GM10248 (cell line): ENCODE measurements around the gene CMIP.

Experiments used
- CTCF ChIA-PET: fragments of 300-600 bp; sonication (Branson Sonifier 250); formaldehyde crosslinking; extraction: SDS; loops from one replicate; lab custom pipeline; 2021; ENCODE audit warnings: antibody characterized with exemption; lab: Yijun Ruan, JAX
- POLR2A ChIA-PET: fragments of 350-650 bp; sonication (Branson Sonifier 250); formaldehyde crosslinking; extraction: SDS; loops from one replicate; lab custom pipeline; 2020; ENCODE audit warnings: antibody characterized with exemption; lab: Yijun Ruan, JAX
- DNase-seq: peaks from one replicate; pipeline ENCODE4 v3.0.0; 2012; ENCODE audit errors: extremely low spot score
- TF ChIP-seq, protein P1 (sequence below): IDR thresholded peaks from 2 replicates; pipeline ENCODE4 v1.5.1; 2012; ENCODE audit warnings: mild to moderate bottlenecking, low read depth; ENCODE audit errors: extremely low read depth, missing control alignments, control extremely low read depth

CMIP gene

DNA sequence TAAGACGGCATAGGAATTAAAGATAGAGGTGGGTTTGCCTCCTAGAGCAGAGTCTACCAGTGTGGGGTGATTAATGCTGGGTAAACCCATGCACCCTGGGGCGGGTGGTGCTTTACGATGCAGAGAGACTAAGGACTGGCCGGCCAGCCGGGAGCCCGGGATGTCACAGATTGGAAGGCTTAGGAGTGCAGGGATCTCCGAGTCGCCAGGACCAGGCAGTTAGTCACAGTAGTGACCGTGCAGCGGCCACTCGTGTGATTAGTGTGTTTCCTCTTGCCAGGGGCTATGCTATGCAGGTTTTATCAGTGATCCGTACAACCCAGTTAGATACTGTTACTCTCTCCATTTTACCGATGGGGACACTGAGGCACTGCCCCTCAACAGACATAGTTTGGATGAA is 10.4 kb downstream of the CMIP start:
- POLR2A ChIA-PET, result no interaction called here
- TF ChIP-seq, protein P1, sequence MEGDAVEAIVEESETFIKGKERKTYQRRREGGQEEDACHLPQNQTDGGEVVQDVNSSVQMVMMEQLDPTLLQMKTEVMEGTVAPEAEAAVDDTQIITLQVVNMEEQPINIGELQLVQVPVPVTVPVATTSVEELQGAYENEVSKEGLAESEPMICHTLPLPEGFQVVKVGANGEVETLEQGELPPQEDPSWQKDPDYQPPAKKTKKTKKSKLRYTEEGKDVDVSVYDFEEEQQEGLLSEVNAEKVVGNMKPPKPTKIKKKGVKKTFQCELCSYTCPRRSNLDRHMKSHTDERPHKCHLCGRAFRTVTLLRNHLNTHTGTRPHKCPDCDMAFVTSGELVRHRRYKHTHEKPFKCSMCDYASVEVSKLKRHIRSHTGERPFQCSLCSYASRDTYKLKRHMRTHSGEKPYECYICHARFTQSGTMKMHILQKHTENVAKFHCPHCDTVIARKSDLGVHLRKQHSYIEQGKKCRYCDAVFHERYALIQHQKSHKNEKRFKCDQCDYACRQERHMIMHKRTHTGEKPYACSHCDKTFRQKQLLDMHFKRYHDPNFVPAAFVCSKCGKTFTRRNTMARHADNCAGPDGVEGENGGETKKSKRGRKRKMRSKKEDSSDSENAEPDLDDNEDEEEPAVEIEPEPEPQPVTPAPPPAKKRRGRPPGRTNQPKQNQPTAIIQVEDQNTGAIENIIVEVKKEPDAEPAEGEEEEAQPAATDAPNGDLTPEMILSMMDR, result no peak
- no peak for DNase-seq
- CTCF ChIA-PET, result interaction anchor here (1.6 kb wide), 1 partner anchor 27 kb away, joined by 3 read pairs; no protein-coding TSS in a partner anchor

DNA sequence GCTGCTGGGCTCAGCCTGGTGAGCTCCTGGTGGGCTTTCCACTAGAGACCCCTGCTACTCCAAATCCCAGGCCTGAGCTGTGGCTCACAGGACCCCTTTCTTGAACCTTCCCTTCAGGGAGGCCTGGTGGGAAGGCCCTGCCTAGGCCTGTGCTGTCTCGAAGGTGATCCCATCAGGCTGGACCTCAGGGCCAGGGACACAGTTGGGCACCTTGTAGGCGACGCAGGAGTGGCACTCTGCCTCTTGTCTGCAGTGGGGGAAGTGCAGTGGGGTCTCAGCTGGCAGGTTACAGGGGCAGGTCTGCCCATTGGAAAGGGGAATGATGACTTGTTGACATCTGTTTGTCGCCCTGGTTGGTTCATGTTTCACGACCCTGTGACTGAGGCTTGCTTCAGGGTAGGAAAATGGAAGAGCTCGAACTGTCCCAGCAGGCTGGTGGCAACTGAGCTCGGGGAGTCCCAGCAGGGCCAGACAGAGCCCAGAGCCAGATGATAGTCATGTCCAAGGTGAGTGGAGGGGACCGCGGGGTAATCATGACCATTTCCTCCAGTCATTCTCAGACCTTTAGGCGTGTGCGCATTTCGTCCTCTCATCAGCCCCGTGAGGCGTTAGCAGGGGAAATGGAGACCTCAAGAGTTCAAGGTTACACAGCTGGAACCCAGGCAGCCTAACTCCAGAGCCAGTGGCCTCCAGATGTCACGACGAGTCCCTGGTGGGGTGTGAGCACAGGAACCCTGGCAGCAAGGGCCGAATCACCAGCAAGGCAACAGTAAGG is 11.3 kb downstream of the CMIP start:
- ChIA-PET CTCF (interaction anchor here (1.0 kb wide), 1 partner anchor 42 kb away, joined by 3 read pairs; no protein-coding TSS in a partner anchor), POLR2A (no interaction called here)
- TF ChIP-seq, protein P1, result no peak
- DNase-seq, result no peak

DNA sequence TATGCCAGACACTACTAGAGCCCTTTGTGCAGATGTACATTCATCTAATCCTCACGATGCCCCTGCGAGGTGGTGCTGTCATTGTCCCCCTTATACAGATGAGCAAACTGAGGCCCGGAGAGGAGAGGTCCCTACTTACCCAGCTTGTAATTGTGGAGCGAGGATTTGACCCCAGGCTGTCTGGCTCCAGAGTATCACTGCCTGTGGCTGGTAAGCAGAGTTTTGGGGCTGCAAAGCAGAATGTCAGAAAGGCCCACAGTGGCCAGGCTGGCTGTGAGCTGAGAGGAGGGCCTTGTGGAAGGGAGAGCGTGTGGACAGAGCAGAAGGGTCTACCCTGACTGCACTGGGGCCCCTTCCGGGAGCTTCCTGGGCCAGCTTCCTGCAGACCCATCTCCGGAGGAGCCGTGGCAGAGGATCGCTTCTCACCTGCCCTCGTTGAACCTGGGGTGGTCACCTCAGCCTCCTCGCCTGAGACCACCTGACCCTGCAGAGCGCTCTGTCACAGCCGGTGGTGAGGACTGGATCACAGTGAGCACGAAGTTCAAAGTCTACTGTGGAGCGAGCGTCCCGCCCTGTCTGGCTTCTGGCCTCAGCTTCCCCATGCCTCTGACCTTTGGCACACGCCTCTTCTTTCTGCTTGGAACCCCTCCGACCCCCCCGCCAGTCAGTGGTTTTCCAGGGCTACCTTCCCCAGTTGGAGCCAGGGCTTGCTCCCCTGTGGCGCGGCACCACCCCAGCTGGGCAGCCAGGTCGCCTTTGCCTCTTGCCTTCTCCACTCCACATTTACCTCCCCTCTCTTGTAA is 12.1 kb downstream of the CMIP start:
- no peak for DNase-seq
- ChIA-PET POLR2A (no interaction called here), CTCF (interaction anchor here (1.0 kb wide), 2 partner anchors 22 to 41 kb away, joined by 3 read pairs; no protein-coding TSS in a partner anchor)
- TF ChIP-seq, protein P1, result no peak

DNA sequence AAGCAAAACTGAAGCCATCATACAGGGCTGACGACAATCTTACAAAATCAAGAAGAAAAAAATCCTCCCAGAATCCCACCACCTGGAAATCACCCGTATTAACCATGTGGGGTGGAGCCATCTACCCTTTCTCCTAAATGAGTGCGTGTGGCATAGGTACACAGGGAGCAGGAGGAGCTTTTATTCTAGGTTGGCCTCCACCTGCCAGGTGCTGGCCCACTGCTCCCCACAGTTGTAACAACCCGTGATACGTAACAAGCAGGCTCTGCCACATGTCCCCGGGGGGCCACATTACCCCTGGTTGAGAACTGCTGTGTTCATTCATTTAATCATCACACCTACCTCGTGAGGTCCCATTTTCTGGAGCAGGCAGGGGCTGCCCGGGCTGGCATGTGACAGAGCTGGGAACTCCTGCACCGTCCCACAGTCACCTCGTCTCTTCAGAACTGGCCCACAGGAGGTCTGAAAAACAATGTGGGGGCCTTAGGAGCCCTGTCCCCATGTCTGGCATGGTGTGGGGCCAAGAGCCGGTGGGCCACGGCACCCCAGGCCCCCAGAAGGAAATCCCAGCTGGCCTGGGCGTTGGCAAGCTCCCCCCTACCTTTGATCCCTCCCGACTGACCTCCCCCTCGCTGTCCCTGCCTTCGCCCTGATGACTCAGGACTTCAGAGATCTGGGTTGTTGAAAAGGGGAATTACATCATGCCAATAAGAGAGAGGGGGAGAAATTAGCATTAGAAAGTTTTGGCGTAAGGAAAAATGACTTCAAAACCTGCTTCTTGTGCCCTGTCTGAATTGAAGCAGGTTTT is 12.9 kb downstream of the CMIP start:
- DNase-seq, result no peak
- ChIA-PET POLR2A (no interaction called here), CTCF (interaction anchor here (1.0 kb wide), 2 partner anchors 22 to 40 kb away, joined by 3 read pairs; no protein-coding TSS in a partner anchor)
- TF ChIP-seq, protein P1, result no peak

DNA sequence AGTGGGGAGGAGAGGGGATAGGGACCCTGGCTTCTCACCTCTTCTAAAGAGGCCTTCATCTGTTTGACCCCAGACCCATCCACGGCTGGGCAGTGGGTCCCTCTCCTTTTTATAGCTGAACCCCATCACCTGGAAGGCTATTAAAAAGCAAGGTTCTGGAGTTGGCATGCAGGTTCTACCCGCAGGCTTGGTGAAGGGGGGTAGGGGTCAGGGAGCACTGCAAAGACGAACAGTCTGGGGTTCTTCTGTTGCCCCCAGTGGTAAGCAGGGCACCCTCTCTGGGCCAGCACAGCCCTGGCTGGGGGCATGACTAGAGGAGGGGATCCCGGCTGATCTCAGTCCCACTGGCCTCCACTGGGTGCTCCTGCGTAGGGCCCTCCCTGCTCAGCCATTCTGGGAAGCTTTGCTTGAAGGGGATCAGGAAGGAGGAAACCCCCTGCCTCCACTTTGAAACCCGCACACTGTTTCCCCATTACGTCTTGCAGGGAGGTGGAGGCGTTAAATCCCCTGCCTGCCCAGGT is 13.6 kb downstream of the CMIP start:
- TF ChIP-seq, protein P1, result no peak
- ChIA-PET CTCF (no interaction called here), POLR2A (no interaction called here)
- DNase-seq, result no peak
